K562 (cell line): Measurements from ENCODE around the gene PDZK1IP1. TPM values are rescaled to one million over a fixed set of nuclear protein-coding genes. Genes with fewer than 3 reads are reported as not detected.

ENCODE experiments used
- CEBPG ChIP-seq, 3 experiments: fragments of 200-800 bp in 1 of 3; sonication (Bioruptor generic) in 1 of 3; sonication (generic) in 1 of 3; formaldehyde crosslinking in 1 of 3; IDR thresholded peaks in 2 of 3; conservative IDR thresholded peaks in 1 of 3; 2 replicates each; pipeline versions ENCODE4 v1.6.1 to v1.8.0; 2016 to 2022; ENCODE audit warnings: missing compliant biosample characterization in 2 of 3, missing genetic modification characterization in 2 of 3, mild to moderate bottlenecking in 1 of 3, missing genetic modification reagents in 1 of 3
- DACH1 ChIP-seq: fragments of 450-650 bp; IDR thresholded peaks from 2 replicates; pipeline ENCODE4 v1.6.1; 2018; ENCODE audit not compliant: partially characterized antibody
- ELK3 ChIP-seq: fragments of 450-650 bp; formaldehyde crosslinking; IDR thresholded peaks from 2 replicates; pipeline ENCODE4 v1.4.0; 2020; ENCODE audit warnings: mild to moderate bottlenecking
- ETV5 ChIP-seq: sonication (generic); formaldehyde crosslinking; IDR thresholded peaks from 2 replicates; pipeline ENCODE4 v1.4.0; 2020; ENCODE audit warnings: low read depth, mild to moderate bottlenecking, missing genetic modification reagents
- EZH2 ChIP-seq: IDR thresholded peaks from 2 replicates; pipeline ENCODE4 v1.6.1; 2012; ENCODE audit warnings: low read depth, mild to moderate bottlenecking, inconsistent platforms, low read length, borderline replicate concordance
- FOS ChIP-seq: IDR thresholded peaks from 3 replicates; pipeline ENCODE4 v1.6.1; 2011; ENCODE audit not compliant: insufficient read length; ENCODE audit errors: extremely low read depth
- GABPB2 ChIP-seq: fragments of 250-450 bp; sonication (Bioruptor Pico); conservative IDR thresholded peaks from 2 replicates; pipeline ENCODE4 v1.5.1; 2021; ENCODE audit warnings: mild to moderate bottlenecking
- HIVEP1 ChIP-seq: fragments of 250-450 bp; sonication (Bioruptor Pico); IDR thresholded peaks from 2 replicates; pipeline ENCODE4 v1.4.0; 2020; ENCODE audit warnings: mild to moderate bottlenecking
- MEIS2 ChIP-seq: fragments of 450-650 bp; IDR thresholded peaks from 2 replicates; pipeline ENCODE4 v1.6.1; 2014; ENCODE audit warnings: mild to moderate bottlenecking; ENCODE audit not compliant: partially characterized antibody
- MXI1 ChIP-seq: IDR thresholded peaks from 2 replicates; pipeline ENCODE4 v1.6.1; 2011; ENCODE audit warnings: low read depth, mild to moderate bottlenecking, improper control_type of control experiment, low read length
- NCOA4 ChIP-seq: fragments of 450-650 bp; IDR thresholded peaks from 2 replicates; pipeline ENCODE4 v1.6.1; 2018; ENCODE audit warnings: mild to moderate bottlenecking; ENCODE audit not compliant: partially characterized antibody
- NFATC3 ChIP-seq: fragments of 450-650 bp; IDR thresholded peaks from 2 replicates; pipeline ENCODE4 v1.6.1; 2017; ENCODE audit warnings: mild to moderate bottlenecking
- RBM14 ChIP-seq: fragments of 200-400 bp; formaldehyde crosslinking; IDR thresholded peaks from 2 replicates; pipeline ENCODE4 v1.6.1; 2018; ENCODE audit warnings: low read depth, mild to moderate bottlenecking, low read length, moderate library complexity, borderline replicate concordance; ENCODE audit not compliant: insufficient read depth
- SAFB ChIP-seq: fragments of 200-400 bp; formaldehyde crosslinking; IDR thresholded peaks from 2 replicates; pipeline ENCODE4 v1.6.1; 2017; ENCODE audit warnings: low read depth, low read length, borderline replicate concordance
- STAG1 ChIP-seq: sonication (generic); formaldehyde crosslinking; IDR thresholded peaks from 2 replicates; pipeline ENCODE4 v1.5.0; 2020; ENCODE audit warnings: missing genetic modification reagents, borderline replicate concordance
- TCFL5 ChIP-seq: fragments of 250-450 bp; sonication (Bioruptor Pico); conservative IDR thresholded peaks from 2 replicates; pipeline ENCODE4 v1.6.1; 2021; ENCODE audit warnings: mild to moderate bottlenecking, moderate library complexity, matching md5 sums
- TEAD1 ChIP-seq, 2 experiments: fragments of 450-650 bp in 1 of 2; sonication (generic) in 1 of 2; formaldehyde crosslinking; IDR thresholded peaks; 2 replicates each; pipeline versions ENCODE4 v1.4.0 to v1.8.0; 2020 to 2022; ENCODE audit warnings: mild to moderate bottlenecking in 2 of 2, missing genetic modification reagents in 1 of 2
- ZNF212 ChIP-seq: fragments of 450-650 bp; formaldehyde crosslinking; IDR thresholded peaks from 2 replicates; pipeline ENCODE4 v1.4.0; 2020; ENCODE audit warnings: mild to moderate bottlenecking
- ZNF398 ChIP-seq: fragments of 250-450 bp; sonication (Bioruptor Pico); IDR thresholded peaks from 2 replicates; pipeline ENCODE4 v1.8.0; 2021; ENCODE audit warnings: moderate library complexity, mild to moderate bottlenecking, inconsistent platforms
- ZNF717 ChIP-seq: fragments of 250-450 bp; sonication (Bioruptor Pico); IDR thresholded peaks from 2 replicates; pipeline ENCODE4 v1.5.0; 2021
- ZNF77 ChIP-seq: fragments of 250-450 bp; sonication (Bioruptor Pico); IDR thresholded peaks from 2 replicates; pipeline ENCODE4 v1.5.0; 2020
- ZNF830 ChIP-seq: fragments of 250-450 bp; sonication (Bioruptor Pico); IDR thresholded peaks from 2 replicates; pipeline ENCODE4 v1.5.0; 2021; ENCODE audit warnings: mild to moderate bottlenecking
- polyA plus RNA-seq, 8 experiments: library from polyadenylated mRNA; depleted of rRNA in 4 of 8; stranded (reverse) in 5 of 8; unstranded in 3 of 8; fragments of >200 nt; fragmentation: Nextera tagmentation in 2 of 8; fragmentation: Illumina TruSeq in 1 of 8; extraction: Ambion mirVana in 2 of 8; extraction: Trizol in 1 of 8; gene quantifications; 2 replicates each; pipeline versions ENCODE4 v1.2.1 to v1.2.3, GENCODE V29; 2011 to 2014; ENCODE audit warnings: inconsistent platforms in 1 of 8, missing spikeins in 1 of 8
- total RNA-seq, 7 experiments: library from RNA; depleted of rRNA in 6 of 7; stranded (reverse); fragments of >200 nt in 6 of 7; fragmentation: Illumina TruSeq in 2 of 7; extraction: Trizol in 2 of 7; gene quantifications; 2 replicates each; pipeline versions ENCODE4 v1.2.1 to v1.2.3, GENCODE V29; 2011 to 2021; ENCODE audit warnings: low replicate concordance in 1 of 7
- TF ChIP-seq, protein P1 (sequence below): sonication (generic); formaldehyde crosslinking; IDR thresholded peaks from 2 replicates; pipeline ENCODE4 v1.8.0; 2022; ENCODE audit warnings: mild to moderate bottlenecking, missing genetic modification reagents, borderline replicate concordance

Gene PDZK1IP1
- total and polyA plus RNA-seq, 9 of the 15 experiments (the other 6 are each of a cell fraction or from before 2014, with no cell fraction given), result 0.17 to 0.68 (median 0.53) TPM; not detected in 2

DNA sequence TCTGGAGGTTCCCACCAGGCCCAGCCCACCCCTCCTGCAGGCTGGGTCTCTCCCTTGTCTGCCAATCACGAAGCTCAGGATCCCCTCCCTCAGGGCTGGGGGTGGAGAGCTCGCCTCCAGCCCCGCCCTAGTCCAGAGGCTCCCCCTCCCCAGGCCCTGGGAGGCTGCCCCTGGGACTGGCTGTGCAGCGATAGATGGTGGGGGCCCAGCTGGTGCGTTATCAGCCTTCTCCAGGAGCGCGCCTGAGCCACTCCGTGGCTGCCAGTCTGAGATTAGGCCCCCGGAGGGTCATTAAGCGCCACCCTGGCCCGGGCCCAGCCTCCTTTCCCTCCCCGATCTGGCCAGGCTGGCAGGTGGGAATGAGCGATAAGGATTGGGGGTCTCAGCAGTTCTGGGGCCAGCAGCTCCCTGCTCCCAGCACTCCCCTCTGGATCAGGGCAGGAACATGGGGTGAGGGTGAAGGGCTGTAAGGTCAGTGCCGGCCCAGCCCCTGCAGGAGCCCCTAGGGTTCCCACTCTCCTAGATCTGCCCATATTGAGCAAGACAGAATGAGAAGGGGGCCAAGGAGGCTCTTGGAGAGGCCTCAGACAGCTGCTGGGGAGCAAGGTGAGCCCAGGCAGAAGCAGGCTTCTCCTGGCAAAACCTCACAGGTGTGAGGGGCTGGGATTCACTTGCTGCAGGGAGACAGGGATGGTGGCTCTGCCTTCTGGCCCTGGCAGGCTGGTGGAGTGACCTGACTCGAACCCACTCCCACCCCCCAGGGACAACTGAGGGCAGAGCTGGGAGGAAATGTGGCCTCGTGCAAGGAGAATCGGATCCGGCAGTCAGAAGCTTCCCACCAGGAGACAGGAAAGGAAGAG, 8.5 kb downstream of the PDZK1IP1 start (continued):
- TF ChIP-seq CEBPG (CRISPR knock-in tag; IDR thresholded peaks at IDR 0.05) (peak; percentile 76), CEBPG (tag; conservative IDR thresholded peaks at IDR 0.05 in 1 of 2, IDR thresholded peaks at IDR 0.05 in 1 of 2) (peak in 1 of 2 experiments; percentile 33; a peak in 1 of 4 replicates), STAG1 (CRISPR knock-in tag) (no peak), ZNF398 (CRISPR knock-in tag) (no peak), ETV5 (peak; percentile 89), TCFL5 (CRISPR knock-in tag) (peak; percentile 84), EZH2 (peak; percentile 98; the same call in 1 of the 2 replicates), ELK3 (CRISPR knock-in tag) (peak; percentile 92; the same call in 1 of the 2 replicates), NCOA4 (peak; percentile 100), ZNF830 (peak; percentile 81; the same call in 1 of the 2 replicates), ZNF717 (CRISPR knock-in tag) (no peak), FOS (peak; percentile 22), ZNF77 (CRISPR knock-in tag) (no peak), RBM14 (no peak), HIVEP1 (CRISPR knock-in tag) (peak; percentile 96), DACH1 (peak; percentile 98), TEAD1 (CRISPR knock-in tag; IDR thresholded peaks at IDR 0.05) (peak; percentile 98 to 99), ZNF212 (CRISPR knock-in tag) (peak; percentile 94), GABPB2 (CRISPR knock-in tag) (0 out of 2 replicates have a peak, but pooled peaks have one; percentile 42), NFATC3 (peak; percentile 95), MEIS2 (peak; percentile 52), MXI1 (peak; percentile 94), SAFB (no peak)
- TF ChIP-seq, protein P1, sequence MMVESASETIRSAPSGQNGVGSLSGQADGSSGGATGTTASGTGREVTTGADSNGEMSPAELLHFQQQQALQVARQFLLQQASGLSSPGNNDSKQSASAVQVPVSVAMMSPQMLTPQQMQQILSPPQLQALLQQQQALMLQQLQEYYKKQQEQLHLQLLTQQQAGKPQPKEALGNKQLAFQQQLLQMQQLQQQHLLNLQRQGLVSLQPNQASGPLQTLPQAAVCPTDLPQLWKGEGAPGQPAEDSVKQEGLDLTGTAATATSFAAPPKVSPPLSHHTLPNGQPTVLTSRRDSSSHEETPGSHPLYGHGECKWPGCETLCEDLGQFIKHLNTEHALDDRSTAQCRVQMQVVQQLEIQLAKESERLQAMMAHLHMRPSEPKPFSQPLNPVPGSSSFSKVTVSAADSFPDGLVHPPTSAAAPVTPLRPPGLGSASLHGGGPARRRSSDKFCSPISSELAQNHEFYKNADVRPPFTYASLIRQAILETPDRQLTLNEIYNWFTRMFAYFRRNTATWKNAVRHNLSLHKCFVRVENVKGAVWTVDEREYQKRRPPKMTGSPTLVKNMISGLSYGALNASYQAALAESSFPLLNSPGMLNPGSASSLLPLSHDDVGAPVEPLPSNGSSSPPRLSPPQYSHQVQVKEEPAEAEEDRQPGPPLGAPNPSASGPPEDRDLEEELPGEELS (CRISPR knock-in tag), result no peak
